HepG2 (cell line): ENCODE measurements around the gene SYNJ2. TPM values are rescaled to one million over a fixed set of nuclear protein-coding genes. Genes with fewer than 3 reads are reported as not detected.

Experiments
- BCL3 ChIP-seq: sonication (generic); formaldehyde crosslinking; IDR thresholded peaks from 2 replicates; pipeline ENCODE4 v1.5.1; 2020; ENCODE audit warnings: mild to moderate bottlenecking, missing genetic modification reagents, moderate library complexity
- CCDC6 ChIP-seq: sonication (generic); formaldehyde crosslinking; IDR thresholded peaks from 2 replicates; pipeline ENCODE4 v1.8.1; 2022; ENCODE audit warnings: mild to moderate bottlenecking, missing genetic modification reagents, moderate library complexity
- CTCF ChIP-seq: sonication (generic); formaldehyde crosslinking; IDR thresholded peaks from 2 replicates; pipeline ENCODE4 v1.5.0; 2020; ENCODE audit warnings: mild to moderate bottlenecking, missing genetic modification reagents, moderate library complexity
- EEA1 ChIP-seq: sonication (generic); formaldehyde crosslinking; IDR thresholded peaks from 2 replicates; pipeline ENCODE4 v1.5.1; 2020; ENCODE audit warnings: mild to moderate bottlenecking, missing genetic modification reagents, borderline replicate concordance
- ELK4 ChIP-seq: sonication (generic); formaldehyde crosslinking; IDR thresholded peaks from 2 replicates; pipeline ENCODE4 v1.9.0; 2021; ENCODE audit warnings: missing genetic modification reagents, borderline replicate concordance
- FOXP4 ChIP-seq: sonication (generic); formaldehyde crosslinking; IDR thresholded peaks from 2 replicates; pipeline ENCODE4 v1.4.0; 2020; ENCODE audit warnings: missing genetic modification reagents
- GATAD2A ChIP-seq: IDR thresholded peaks from 2 replicates; pipeline ENCODE4 v1.6.1; 2016
- ISL2 ChIP-seq: sonication (generic); formaldehyde crosslinking; IDR thresholded peaks from 2 replicates; pipeline ENCODE4 v1.5.0; 2020; ENCODE audit warnings: missing genetic modification reagents
- NFAT5 ChIP-seq: sonication (generic); formaldehyde crosslinking; IDR thresholded peaks from 2 replicates; pipeline ENCODE4 v1.4.0; 2020; ENCODE audit warnings: missing genetic modification reagents
- NR2F2 ChIP-seq: IDR thresholded peaks from 2 replicates; pipeline ENCODE4 v1.6.1; 2012; ENCODE audit warnings: low read depth, inconsistent platforms, borderline replicate concordance
- RFX3 ChIP-seq: IDR thresholded peaks from 2 replicates; pipeline ENCODE4 v1.6.1; 2016; ENCODE audit warnings: missing biosample characterization, missing genetic modification reagents
- TGIF2 ChIP-seq: IDR thresholded peaks from 2 replicates; pipeline ENCODE4 v1.6.1; 2016; ENCODE audit warnings: control low read depth, missing compliant biosample characterization
- ZBTB3 ChIP-seq: sonication (generic); formaldehyde crosslinking; IDR thresholded peaks from 2 replicates; pipeline ENCODE4 v1.4.0; 2020; ENCODE audit warnings: low read depth, mild to moderate bottlenecking, moderate library complexity, missing genetic modification reagents, borderline replicate concordance
- ZFP90 ChIP-seq: sonication (generic); formaldehyde crosslinking; IDR thresholded peaks from 2 replicates; pipeline ENCODE4 v1.8.0; 2022; ENCODE audit warnings: missing genetic modification reagents, mild to moderate bottlenecking, inconsistent platforms, borderline replicate concordance
- ZNF205 ChIP-seq: IDR thresholded peaks from 2 replicates; pipeline ENCODE4 v1.6.1; 2018; ENCODE audit warnings: missing biosample characterization, missing genetic modification reagents
- ZNF326 ChIP-seq: sonication (generic); formaldehyde crosslinking; IDR thresholded peaks from 2 replicates; pipeline ENCODE4 v1.4.0; 2020; ENCODE audit warnings: missing genetic modification reagents, borderline replicate concordance
- ZNF547 ChIP-seq: sonication (generic); formaldehyde crosslinking; IDR thresholded peaks from 2 replicates; pipeline ENCODE4 v1.5.1; 2020; ENCODE audit warnings: mild to moderate bottlenecking, missing genetic modification reagents
- ZNF703 ChIP-seq: sonication (generic); formaldehyde crosslinking; IDR thresholded peaks from 2 replicates; pipeline ENCODE4 v1.5.1; 2020; ENCODE audit warnings: missing genetic modification reagents, mild to moderate bottlenecking, moderate library complexity, borderline replicate concordance
- polyA plus RNA-seq, 8 experiments: library from polyadenylated mRNA; depleted of rRNA in 3 of 8; stranded (reverse) in 7 of 8; unstranded in 1 of 8; fragments of >200 nt; fragmentation: Illumina TruSeq in 4 of 8; extraction: Trizol in 4 of 8; gene quantifications; 2 replicates each; pipeline versions ENCODE4 v1.2.1 to v1.2.3, GENCODE V29; 2011 to 2016; ENCODE audit warnings: low read depth in 4 of 8, missing spikeins in 1 of 8, mixed read lengths in 1 of 8; ENCODE audit not compliant: insufficient read depth in 1 of 8
- total RNA-seq, 5 experiments: library from RNA; depleted of rRNA; stranded (reverse); fragments of >200 nt; fragmentation: Illumina TruSeq; extraction: Trizol; gene quantifications; 2 replicates each; pipeline ENCODE4 v1.2.3, GENCODE V29; 2016; ENCODE audit warnings: low read depth in 1 of 5

SYNJ2 gene
- total and polyA plus RNA-seq, 2 of the 13 experiments (the other 11 are each of a cell fraction or from before 2014, with no cell fraction given): 39.1 to 57.6 TPM

- no peak for TF ChIP-seq BCL3
- peak; percentile 87; the same call in 1 of the 2 replicates for TF ChIP-seq GATAD2A (CRISPR knock-in tag)
- TF ChIP-seq ISL2 (CRISPR knock-in tag): 0 out of 2 replicates have a peak, but pooled peaks have one; percentile 29
- no peak for TF ChIP-seq NFAT5 (CRISPR knock-in tag)
- no peak for TF ChIP-seq CCDC6 (CRISPR knock-in tag)
- no peak for TF ChIP-seq ZFP90 (CRISPR knock-in tag)
- TF ChIP-seq ZNF703 (CRISPR knock-in tag): no peak
- TF ChIP-seq NR2F2: peak; percentile 71
- TF ChIP-seq ELK4 (CRISPR knock-in tag): no peak
- no peak for TF ChIP-seq RFX3 (CRISPR knock-in tag)
- no peak for TF ChIP-seq ZNF205 (CRISPR knock-in tag)
- TF ChIP-seq TGIF2: no peak
- no peak for TF ChIP-seq EEA1 (CRISPR knock-in tag)
- no peak for TF ChIP-seq ZNF547 (CRISPR knock-in tag)
- no peak for TF ChIP-seq CTCF (CRISPR knock-in tag)
- no peak for TF ChIP-seq ZNF326 (CRISPR knock-in tag)
- TF ChIP-seq ZBTB3 (CRISPR knock-in tag): 0 out of 2 replicates have a peak, but pooled peaks have one; percentile 7
- no peak; the same call in 1 of the 2 replicates for TF ChIP-seq FOXP4 (CRISPR knock-in tag)
Measured at GRCh38 chr6:158013904-158014504, 32.3 kb downstream of the SYNJ2 start (continued).
